Measurements from ENCODE around the gene PLXNA2.

PLXNA2 gene

DNA sequence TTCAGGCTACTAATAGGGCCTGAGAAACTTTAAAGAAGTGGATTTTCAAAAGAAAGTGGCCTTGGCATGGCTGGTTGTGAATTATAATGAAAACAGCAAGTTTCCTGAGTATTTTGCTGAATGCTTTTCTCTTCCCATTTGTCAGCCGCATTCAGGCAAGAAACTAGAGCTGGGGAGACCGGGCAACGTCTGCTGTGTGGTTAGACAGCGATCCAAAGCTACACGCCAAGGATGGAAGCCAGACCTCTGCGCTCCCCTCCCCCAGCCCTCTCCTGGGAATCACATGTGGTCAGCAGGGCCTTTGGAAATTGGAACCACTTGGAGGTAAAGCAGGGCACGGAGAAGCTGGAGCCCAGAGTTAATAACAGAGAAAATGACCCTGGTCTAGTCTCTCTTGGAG, 219.2 kb downstream of the PLXNA2 start:
- Histone ChIP-seq H3K9ac (ENCODE audit: low read length) (no peak overlapping the region), H2BK5ac (ENCODE audit: low read length) (no peak overlapping the region), H4K5ac (ENCODE audit: low read length) (no peak overlapping the region), H2BK15ac (replicated peaks; ENCODE audit: low read depth) (no peak overlapping the region), H3K79me1 (ENCODE audit: low read length) (no peaks in the 10 kb centered on the region), H4K8ac (ENCODE audit: low read depth, low read length) (no peak overlapping the region), H2BK120ac (ENCODE audit: low read depth, low read length) (no peak overlapping the region), H3K27me3 (ENCODE audit: insufficient read depth, low read length, poor library complexity) (no peaks in the 10 kb centered on the region), H3K36me3 (ENCODE audit: control insufficient read depth, insufficient read depth, low read length) (peaks cover 6% of the 10 kb centered on the region), H3K4ac (ENCODE audit: low read depth, low read length) (no peak overlapping the region), H3K27ac (ENCODE audit: low read depth, low read length) (no peak overlapping the region), H3K4me3 (ENCODE audit: low read length) (no peak overlapping the region), H3K4me2 (ENCODE audit: low read length) (no peak overlapping the region), H3K18ac (ENCODE audit: low read length) (no peak overlapping the region), H2AK5ac (ENCODE audit: low read length) (no peak overlapping the region), H3K79me2 (ENCODE audit: control insufficient read depth, insufficient read depth, low read length) (no peaks in the 10 kb centered on the region), H3K23ac (ENCODE audit: low read length) (no peak overlapping the region), H3K56ac (ENCODE audit: low read length) (no peak overlapping the region), H3K4me1 (ENCODE audit: control insufficient read depth, low read depth, low read length) (no peaks in the 10 kb centered on the region)
- WGBS (ENCODE audit: extremely low coverage, insufficient coverage, low lambda C conversion rate) = no CpG with 5 or more reads among the region's 7 CpGs
- DNase-seq = no peak

DNA sequence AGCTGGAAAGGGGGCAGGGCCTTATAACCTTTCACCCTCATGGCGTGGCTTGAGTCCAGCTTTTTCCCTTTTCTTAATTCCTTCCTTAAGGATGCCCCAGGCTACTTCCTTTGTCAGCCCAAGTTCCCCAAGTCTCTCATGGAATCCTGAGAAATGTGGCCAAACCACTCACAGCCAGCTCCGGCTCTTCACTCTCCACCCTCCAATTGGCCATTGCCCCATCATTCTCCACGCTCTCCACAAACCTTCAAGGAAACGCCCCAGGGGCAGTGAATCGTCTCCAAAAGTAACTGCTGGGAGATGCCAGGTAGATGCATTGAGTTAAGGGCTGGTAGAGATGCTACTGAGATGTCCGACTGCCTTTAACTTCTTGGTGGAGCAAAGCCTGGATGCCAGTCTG, 219.8 kb downstream of the PLXNA2 start:
- Histone ChIP-seq H3K27me3 (ENCODE audit: insufficient read depth, low read length, poor library complexity) (no peaks in the 10 kb centered on the region), H3K4me1 (ENCODE audit: control insufficient read depth, low read depth, low read length) (no peaks in the 10 kb centered on the region), H3K36me3 (ENCODE audit: control insufficient read depth, insufficient read depth, low read length) (peaks cover 3% of the 10 kb centered on the region), H2BK120ac (ENCODE audit: low read depth, low read length) (no peak overlapping the region), H2AK5ac (ENCODE audit: low read length) (no peak overlapping the region), H3K4ac (ENCODE audit: low read depth, low read length) (no peak overlapping the region), H3K27ac (ENCODE audit: low read depth, low read length) (no peak overlapping the region), H3K56ac (ENCODE audit: low read length) (no peak overlapping the region), H3K23ac (ENCODE audit: low read length) (no peak overlapping the region), H2BK5ac (ENCODE audit: low read length) (no peak overlapping the region), H3K79me1 (ENCODE audit: low read length) (no peaks in the 10 kb centered on the region), H3K4me2 (ENCODE audit: low read length) (no peak overlapping the region), H3K79me2 (ENCODE audit: control insufficient read depth, insufficient read depth, low read length) (no peaks in the 10 kb centered on the region), H4K8ac (ENCODE audit: low read depth, low read length) (no peak overlapping the region), H3K9ac (ENCODE audit: low read length) (no peak overlapping the region), H3K18ac (ENCODE audit: low read length) (no peak overlapping the region), H3K4me3 (ENCODE audit: low read length) (no peak overlapping the region), H4K5ac (ENCODE audit: low read length) (no peak overlapping the region), H2BK15ac (replicated peaks; ENCODE audit: low read depth) (no peak overlapping the region)
- DNase-seq = no peak
- no CpG with 5 or more reads among the region's 6 CpGs for WGBS (ENCODE audit: extremely low coverage, insufficient coverage, low lambda C conversion rate)

DNA sequence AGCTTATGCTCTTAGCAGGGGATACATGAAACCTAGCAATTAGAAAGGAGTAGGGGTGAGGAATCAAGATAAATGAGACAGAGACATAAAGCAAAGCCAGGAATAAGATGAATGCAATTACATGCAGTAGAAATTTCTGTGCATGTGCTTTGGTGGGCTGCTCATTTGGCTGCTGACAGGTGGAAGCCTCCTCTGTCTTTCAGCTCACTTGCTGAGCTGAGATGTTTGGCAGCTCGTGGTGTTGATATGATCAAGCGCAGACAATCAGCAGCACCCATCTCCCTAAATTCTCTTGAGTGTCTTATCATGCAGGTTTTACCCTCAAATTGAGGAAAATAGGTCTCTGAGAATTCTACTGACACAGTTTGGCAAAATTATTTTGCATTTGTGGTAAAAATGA, 224.9 kb downstream of the PLXNA2 start:
- Histone ChIP-seq H3K56ac (ENCODE audit: low read length) (no peak overlapping the region), H3K79me1 (ENCODE audit: low read length) (no peaks in the 10 kb centered on the region), H2BK15ac (replicated peaks; ENCODE audit: low read depth) (no peak overlapping the region), H2BK120ac (ENCODE audit: low read depth, low read length) (no peak overlapping the region), H4K5ac (ENCODE audit: low read length) (no peak overlapping the region), H3K4ac (ENCODE audit: low read depth, low read length) (no peak overlapping the region), H3K36me3 (ENCODE audit: control insufficient read depth, insufficient read depth, low read length) (no peaks in the 10 kb centered on the region), H2BK5ac (ENCODE audit: low read length) (no peak overlapping the region), H3K18ac (ENCODE audit: low read length) (no peak overlapping the region), H3K4me1 (ENCODE audit: control insufficient read depth, low read depth, low read length) (no peaks in the 10 kb centered on the region), H3K4me2 (ENCODE audit: low read length) (no peak overlapping the region), H3K9ac (ENCODE audit: low read length) (no peak overlapping the region), H3K27me3 (ENCODE audit: insufficient read depth, low read length, poor library complexity) (no peaks in the 10 kb centered on the region), H3K79me2 (ENCODE audit: control insufficient read depth, insufficient read depth, low read length) (no peaks in the 10 kb centered on the region), H3K27ac (ENCODE audit: low read depth, low read length) (no peak overlapping the region), H4K8ac (ENCODE audit: low read depth, low read length) (no peak overlapping the region), H3K4me3 (ENCODE audit: low read length) (no peak overlapping the region), H2AK5ac (ENCODE audit: low read length) (no peak overlapping the region), H3K23ac (ENCODE audit: low read length) (no peak overlapping the region)
- WGBS (ENCODE audit: extremely low coverage, insufficient coverage, low lambda C conversion rate) = no CpG with 5 or more reads among the region's 2 CpGs
- DNase-seq = no peak

DNA sequence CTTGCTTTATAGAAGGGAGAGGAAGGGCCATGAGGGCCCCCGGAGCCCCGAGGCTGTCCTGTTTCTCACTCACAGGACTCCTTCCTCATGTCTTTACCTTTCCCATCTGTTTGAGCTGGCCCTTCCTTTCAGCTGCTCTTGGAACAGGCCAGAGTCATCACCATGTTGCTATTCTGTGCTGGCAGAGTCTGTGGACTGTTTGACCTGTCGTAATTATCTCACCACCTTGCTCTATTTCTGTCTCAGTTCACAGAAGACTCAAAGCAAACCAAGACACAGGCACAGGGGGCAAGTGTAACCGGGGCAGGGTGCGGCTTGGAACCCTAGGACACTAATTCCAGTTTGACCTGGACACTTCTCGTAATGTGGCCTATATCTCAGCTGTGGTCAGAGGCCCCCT, 228.9 kb downstream of the PLXNA2 start:
- Histone ChIP-seq H3K27ac (ENCODE audit: low read depth, low read length) (no peak overlapping the region), H3K27me3 (ENCODE audit: insufficient read depth, low read length, poor library complexity) (no peaks in the 10 kb centered on the region), H3K79me2 (ENCODE audit: control insufficient read depth, insufficient read depth, low read length) (no peaks in the 10 kb centered on the region), H3K56ac (ENCODE audit: low read length) (no peak overlapping the region), H3K4me1 (ENCODE audit: control insufficient read depth, low read depth, low read length) (no peaks in the 10 kb centered on the region), H3K4me2 (ENCODE audit: low read length) (no peak overlapping the region), H2BK120ac (ENCODE audit: low read depth, low read length) (no peak overlapping the region), H3K9ac (ENCODE audit: low read length) (no peak overlapping the region), H3K4me3 (ENCODE audit: low read length) (no peak overlapping the region), H3K23ac (ENCODE audit: low read length) (no peak overlapping the region), H3K36me3 (ENCODE audit: control insufficient read depth, insufficient read depth, low read length) (no peaks in the 10 kb centered on the region), H2AK5ac (ENCODE audit: low read length) (no peak overlapping the region), H2BK15ac (replicated peaks; ENCODE audit: low read depth) (no peak overlapping the region), H2BK5ac (ENCODE audit: low read length) (no peak overlapping the region), H4K5ac (ENCODE audit: low read length) (no peak overlapping the region), H3K4ac (ENCODE audit: low read depth, low read length) (no peak overlapping the region), H3K79me1 (ENCODE audit: low read length) (no peaks in the 10 kb centered on the region), H3K18ac (ENCODE audit: low read length) (no peak overlapping the region), H4K8ac (ENCODE audit: low read depth, low read length) (no peak overlapping the region)
- no peak for DNase-seq
- no CpG with 5 or more reads among the region's 6 CpGs for WGBS (ENCODE audit: extremely low coverage, insufficient coverage, low lambda C conversion rate)

DNA sequence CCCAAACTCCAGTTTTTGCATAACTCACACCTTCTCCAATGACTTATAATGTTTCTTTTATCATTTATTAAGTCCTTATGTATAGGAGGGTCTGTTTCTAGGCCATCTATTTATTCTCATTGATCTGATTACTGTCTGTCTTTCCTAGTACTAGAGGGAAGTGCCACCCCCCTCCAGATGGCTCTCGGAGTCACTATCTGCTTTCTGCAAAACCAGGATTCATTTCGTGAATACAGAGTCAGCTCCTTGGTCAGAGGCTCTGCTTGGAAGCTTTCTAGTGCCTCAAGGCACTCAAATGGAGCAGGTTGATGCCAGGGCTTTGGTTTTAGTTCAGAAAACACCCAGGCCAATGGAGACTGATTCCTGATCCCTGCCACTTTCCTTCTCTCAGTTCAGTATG, 231.0 kb downstream of the PLXNA2 start:
- no peaks in the 10 kb centered on the region for H3K4me1 ChIP-seq (ENCODE audit: control insufficient read depth, low read depth, low read length)
- H4K5ac ChIP-seq (ENCODE audit: low read length) = no peak overlapping the region
- no CpG with 5 or more reads among the region's 2 CpGs for WGBS (ENCODE audit: extremely low coverage, insufficient coverage, low lambda C conversion rate)
- no peak overlapping the region for H2BK5ac ChIP-seq (ENCODE audit: low read length)
- no peak overlapping the region for H3K23ac ChIP-seq (ENCODE audit: low read length)
- H2BK120ac ChIP-seq (ENCODE audit: low read depth, low read length) = no peak overlapping the region
- no peaks in the 10 kb centered on the region for H3K36me3 ChIP-seq (ENCODE audit: control insufficient read depth, insufficient read depth, low read length)
- no peak overlapping the region for H3K4me2 ChIP-seq (ENCODE audit: low read length)
- DNase-seq = no peak
- no peak overlapping the region for H4K8ac ChIP-seq (ENCODE audit: low read depth, low read length)
- H3K79me2 ChIP-seq (ENCODE audit: control insufficient read depth, insufficient read depth, low read length) = no peaks in the 10 kb centered on the region
- no peak overlapping the region for H3K9ac ChIP-seq (ENCODE audit: low read length)
- H2BK15ac ChIP-seq (replicated peaks; ENCODE audit: low read depth) = no peak overlapping the region
- H3K18ac ChIP-seq (ENCODE audit: low read length) = no peak overlapping the region
- no peaks in the 10 kb centered on the region for H3K27me3 ChIP-seq (ENCODE audit: insufficient read depth, low read length, poor library complexity)
- H3K4ac ChIP-seq (ENCODE audit: low read depth, low read length) = no peak overlapping the region
- no peaks in the 10 kb centered on the region for H3K79me1 ChIP-seq (ENCODE audit: low read length)
- no peak overlapping the region for H3K4me3 ChIP-seq (ENCODE audit: low read length)
- no peak overlapping the region for H3K56ac ChIP-seq (ENCODE audit: low read length)
- H2AK5ac ChIP-seq (ENCODE audit: low read length) = no peak overlapping the region
- H3K27ac ChIP-seq (ENCODE audit: low read depth, low read length) = no peak overlapping the region

DNA sequence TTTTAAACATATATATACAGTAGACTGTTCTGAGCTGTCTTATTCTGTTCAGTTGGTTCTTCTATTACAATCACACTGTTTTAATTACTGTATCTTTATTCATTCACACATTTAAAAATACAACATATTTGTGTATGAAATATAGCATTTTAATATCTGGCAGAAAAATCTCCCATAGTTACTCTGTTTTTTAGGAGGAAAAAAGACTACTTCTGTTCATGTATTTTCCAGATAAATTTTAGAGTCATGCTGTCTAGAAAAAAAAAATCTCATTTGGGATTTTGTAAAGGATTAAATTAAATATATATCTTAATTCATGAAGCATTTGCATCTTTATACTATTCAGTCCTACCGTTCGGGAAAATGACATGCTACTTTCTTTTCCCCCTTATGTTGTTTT, 231.5 kb downstream of the PLXNA2 start:
- H2AK5ac ChIP-seq (ENCODE audit: low read length) = no peak overlapping the region
- H3K79me1 ChIP-seq (ENCODE audit: low read length) = no peaks in the 10 kb centered on the region
- DNase-seq = no peak
- H3K18ac ChIP-seq (ENCODE audit: low read length) = no peak overlapping the region
- H4K5ac ChIP-seq (ENCODE audit: low read length) = no peak overlapping the region
- H2BK120ac ChIP-seq (ENCODE audit: low read depth, low read length) = no peak overlapping the region
- H3K4me2 ChIP-seq (ENCODE audit: low read length) = no peak overlapping the region
- H3K27ac ChIP-seq (ENCODE audit: low read depth, low read length) = no peak overlapping the region
- H4K8ac ChIP-seq (ENCODE audit: low read depth, low read length) = no peak overlapping the region
- no peak overlapping the region for H3K56ac ChIP-seq (ENCODE audit: low read length)
- no peaks in the 10 kb centered on the region for H3K79me2 ChIP-seq (ENCODE audit: control insufficient read depth, insufficient read depth, low read length)
- no peaks in the 10 kb centered on the region for H3K36me3 ChIP-seq (ENCODE audit: control insufficient read depth, insufficient read depth, low read length)
- H3K9ac ChIP-seq (ENCODE audit: low read length) = no peak overlapping the region
- H3K27me3 ChIP-seq (ENCODE audit: insufficient read depth, low read length, poor library complexity) = no peaks in the 10 kb centered on the region
- no peak overlapping the region for H3K4me3 ChIP-seq (ENCODE audit: low read length)
- no peak overlapping the region for H3K23ac ChIP-seq (ENCODE audit: low read length)
- no peak overlapping the region for H2BK15ac ChIP-seq (replicated peaks; ENCODE audit: low read depth)
- H2BK5ac ChIP-seq (ENCODE audit: low read length) = no peak overlapping the region
- H3K4me1 ChIP-seq (ENCODE audit: control insufficient read depth, low read depth, low read length) = no peaks in the 10 kb centered on the region
- WGBS (ENCODE audit: extremely low coverage, insufficient coverage, low lambda C conversion rate) = no CpG with 5 or more reads among the region's 2 CpGs
- H3K4ac ChIP-seq (ENCODE audit: low read depth, low read length) = no peak overlapping the region

All from mesendoderm (in vitro differentiated cells).